ENCODE results near the gene THG1L.

The THG1L gene

DNA sequence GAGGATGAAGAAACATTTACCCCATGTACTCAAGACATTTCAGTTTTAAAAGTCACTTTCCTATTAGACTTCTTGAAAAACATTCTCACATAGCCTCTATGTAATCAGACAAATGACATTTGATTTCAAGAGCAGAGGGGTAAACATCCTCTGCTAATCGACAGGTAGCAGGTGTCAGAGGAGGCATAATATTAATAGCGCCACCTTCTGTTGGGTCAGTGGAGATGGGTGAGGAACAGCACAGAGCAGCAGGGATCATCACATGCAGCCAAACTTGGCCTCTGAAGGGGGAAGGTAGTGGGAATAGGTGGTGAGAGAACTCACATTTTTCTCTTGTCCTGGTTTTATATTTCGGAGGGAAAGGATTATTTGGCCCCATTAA, 9.0 kb downstream of the THG1L start:
- TF ChIP-seq ZNF70 (CRISPR knock-in tag; IDR thresholded peaks at IDR 0.05) (no peak), BACH2 (CRISPR knock-in tag; IDR thresholded peaks at IDR 0.05; ENCODE audit: borderline replicate concordance) (no peak), ZC3H10 (CRISPR knock-in tag; IDR thresholded peaks at IDR 0.05) (no peak), TOX (CRISPR knock-in tag; IDR thresholded peaks at IDR 0.05; ENCODE audit: borderline replicate concordance) (no peak), ZNF8 (CRISPR knock-in tag; IDR thresholded peaks at IDR 0.05) (no peak), SNAI2 (CRISPR knock-in tag; IDR thresholded peaks at IDR 0.05) (no peak), GLIS3 (CRISPR knock-in tag; IDR thresholded peaks at IDR 0.05) (no peak), RARB (CRISPR knock-in tag; IDR thresholded peaks at IDR 0.05) (no peak), ESRRG (CRISPR knock-in tag; IDR thresholded peaks at IDR 0.05) (no peak), ARNTL (CRISPR knock-in tag; IDR thresholded peaks at IDR 0.05; ENCODE audit: borderline replicate concordance, low read depth) (no peak)
- TF ChIP-seq, protein P1, sequence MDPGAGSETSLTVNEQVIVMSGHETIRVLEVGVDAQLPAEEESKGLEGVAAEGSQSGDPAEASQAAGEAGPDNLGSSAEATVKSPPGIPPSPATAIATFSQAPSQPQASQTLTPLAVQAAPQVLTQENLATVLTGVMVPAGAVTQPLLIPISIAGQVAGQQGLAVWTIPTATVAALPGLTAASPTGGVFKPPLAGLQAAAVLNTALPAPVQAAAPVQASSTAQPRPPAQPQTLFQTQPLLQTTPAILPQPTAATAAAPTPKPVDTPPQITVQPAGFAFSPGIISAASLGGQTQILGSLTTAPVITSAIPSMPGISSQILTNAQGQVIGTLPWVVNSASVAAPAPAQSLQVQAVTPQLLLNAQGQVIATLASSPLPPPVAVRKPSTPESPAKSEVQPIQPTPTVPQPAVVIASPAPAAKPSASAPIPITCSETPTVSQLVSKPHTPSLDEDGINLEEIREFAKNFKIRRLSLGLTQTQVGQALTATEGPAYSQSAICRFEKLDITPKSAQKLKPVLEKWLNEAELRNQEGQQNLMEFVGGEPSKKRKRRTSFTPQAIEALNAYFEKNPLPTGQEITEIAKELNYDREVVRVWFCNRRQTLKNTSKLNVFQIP (CRISPR knock-in tag; IDR thresholded peaks at IDR 0.05; ENCODE audit: borderline replicate concordance, low read depth) = no peak
- TF ChIP-seq, protein P2, sequence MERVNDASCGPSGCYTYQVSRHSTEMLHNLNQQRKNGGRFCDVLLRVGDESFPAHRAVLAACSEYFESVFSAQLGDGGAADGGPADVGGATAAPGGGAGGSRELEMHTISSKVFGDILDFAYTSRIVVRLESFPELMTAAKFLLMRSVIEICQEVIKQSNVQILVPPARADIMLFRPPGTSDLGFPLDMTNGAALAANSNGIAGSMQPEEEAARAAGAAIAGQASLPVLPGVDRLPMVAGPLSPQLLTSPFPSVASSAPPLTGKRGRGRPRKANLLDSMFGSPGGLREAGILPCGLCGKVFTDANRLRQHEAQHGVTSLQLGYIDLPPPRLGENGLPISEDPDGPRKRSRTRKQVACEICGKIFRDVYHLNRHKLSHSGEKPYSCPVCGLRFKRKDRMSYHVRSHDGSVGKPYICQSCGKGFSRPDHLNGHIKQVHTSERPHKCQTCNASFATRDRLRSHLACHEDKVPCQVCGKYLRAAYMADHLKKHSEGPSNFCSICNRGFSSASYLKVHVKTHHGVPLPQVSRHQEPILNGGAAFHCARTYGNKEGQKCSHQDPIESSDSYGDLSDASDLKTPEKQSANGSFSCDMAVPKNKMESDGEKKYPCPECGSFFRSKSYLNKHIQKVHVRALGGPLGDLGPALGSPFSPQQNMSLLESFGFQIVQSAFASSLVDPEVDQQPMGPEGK (CRISPR knock-in tag; IDR thresholded peaks at IDR 0.05; ENCODE audit: borderline replicate concordance) = no peak
- TF ChIP-seq, protein P3, sequence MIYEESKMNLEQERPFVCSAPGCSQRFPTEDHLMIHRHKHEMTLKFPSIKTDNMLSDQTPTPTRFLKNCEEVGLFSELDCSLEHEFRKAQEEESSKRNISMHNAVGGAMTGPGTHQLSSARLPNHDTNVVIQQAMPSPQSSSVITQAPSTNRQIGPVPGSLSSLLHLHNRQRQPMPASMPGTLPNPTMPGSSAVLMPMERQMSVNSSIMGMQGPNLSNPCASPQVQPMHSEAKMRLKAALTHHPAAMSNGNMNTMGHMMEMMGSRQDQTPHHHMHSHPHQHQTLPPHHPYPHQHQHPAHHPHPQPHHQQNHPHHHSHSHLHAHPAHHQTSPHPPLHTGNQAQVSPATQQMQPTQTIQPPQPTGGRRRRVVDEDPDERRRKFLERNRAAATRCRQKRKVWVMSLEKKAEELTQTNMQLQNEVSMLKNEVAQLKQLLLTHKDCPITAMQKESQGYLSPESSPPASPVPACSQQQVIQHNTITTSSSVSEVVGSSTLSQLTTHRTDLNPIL (CRISPR knock-in tag; IDR thresholded peaks at IDR 0.05; ENCODE audit: low read depth) = no peak
- TF ChIP-seq, protein P4, sequence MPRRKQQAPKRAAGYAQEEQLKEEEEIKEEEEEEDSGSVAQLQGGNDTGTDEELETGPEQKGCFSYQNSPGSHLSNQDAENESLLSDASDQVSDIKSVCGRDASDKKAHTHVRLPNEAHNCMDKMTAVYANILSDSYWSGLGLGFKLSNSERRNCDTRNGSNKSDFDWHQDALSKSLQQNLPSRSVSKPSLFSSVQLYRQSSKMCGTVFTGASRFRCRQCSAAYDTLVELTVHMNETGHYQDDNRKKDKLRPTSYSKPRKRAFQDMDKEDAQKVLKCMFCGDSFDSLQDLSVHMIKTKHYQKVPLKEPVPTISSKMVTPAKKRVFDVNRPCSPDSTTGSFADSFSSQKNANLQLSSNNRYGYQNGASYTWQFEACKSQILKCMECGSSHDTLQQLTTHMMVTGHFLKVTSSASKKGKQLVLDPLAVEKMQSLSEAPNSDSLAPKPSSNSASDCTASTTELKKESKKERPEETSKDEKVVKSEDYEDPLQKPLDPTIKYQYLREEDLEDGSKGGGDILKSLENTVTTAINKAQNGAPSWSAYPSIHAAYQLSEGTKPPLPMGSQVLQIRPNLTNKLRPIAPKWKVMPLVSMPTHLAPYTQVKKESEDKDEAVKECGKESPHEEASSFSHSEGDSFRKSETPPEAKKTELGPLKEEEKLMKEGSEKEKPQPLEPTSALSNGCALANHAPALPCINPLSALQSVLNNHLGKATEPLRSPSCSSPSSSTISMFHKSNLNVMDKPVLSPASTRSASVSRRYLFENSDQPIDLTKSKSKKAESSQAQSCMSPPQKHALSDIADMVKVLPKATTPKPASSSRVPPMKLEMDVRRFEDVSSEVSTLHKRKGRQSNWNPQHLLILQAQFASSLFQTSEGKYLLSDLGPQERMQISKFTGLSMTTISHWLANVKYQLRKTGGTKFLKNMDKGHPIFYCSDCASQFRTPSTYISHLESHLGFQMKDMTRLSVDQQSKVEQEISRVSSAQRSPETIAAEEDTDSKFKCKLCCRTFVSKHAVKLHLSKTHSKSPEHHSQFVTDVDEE (CRISPR knock-in tag; IDR thresholded peaks at IDR 0.05) = no peak

DNA sequence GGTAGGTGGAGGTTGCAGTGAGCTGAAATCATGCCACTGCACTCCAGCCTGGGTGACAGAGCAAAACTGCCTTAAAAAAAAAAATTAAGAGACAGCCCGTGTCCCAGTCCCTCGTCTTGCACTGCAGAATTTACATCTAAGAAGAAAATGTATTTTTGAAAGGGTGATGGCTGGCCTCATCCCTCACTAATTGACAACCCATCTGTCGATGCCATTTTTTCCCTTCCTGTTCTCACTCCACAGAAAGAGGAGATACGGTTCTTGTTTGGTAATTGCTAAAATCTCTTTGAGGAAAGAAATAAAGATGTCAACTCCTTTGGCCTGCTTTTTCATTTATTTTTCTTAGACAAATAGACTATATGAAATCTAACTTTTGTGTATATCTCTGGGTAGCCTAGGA, 9.9 kb downstream of the THG1L start:
- ATAC-seq = no peak
- TF ChIP-seq, protein P5, sequence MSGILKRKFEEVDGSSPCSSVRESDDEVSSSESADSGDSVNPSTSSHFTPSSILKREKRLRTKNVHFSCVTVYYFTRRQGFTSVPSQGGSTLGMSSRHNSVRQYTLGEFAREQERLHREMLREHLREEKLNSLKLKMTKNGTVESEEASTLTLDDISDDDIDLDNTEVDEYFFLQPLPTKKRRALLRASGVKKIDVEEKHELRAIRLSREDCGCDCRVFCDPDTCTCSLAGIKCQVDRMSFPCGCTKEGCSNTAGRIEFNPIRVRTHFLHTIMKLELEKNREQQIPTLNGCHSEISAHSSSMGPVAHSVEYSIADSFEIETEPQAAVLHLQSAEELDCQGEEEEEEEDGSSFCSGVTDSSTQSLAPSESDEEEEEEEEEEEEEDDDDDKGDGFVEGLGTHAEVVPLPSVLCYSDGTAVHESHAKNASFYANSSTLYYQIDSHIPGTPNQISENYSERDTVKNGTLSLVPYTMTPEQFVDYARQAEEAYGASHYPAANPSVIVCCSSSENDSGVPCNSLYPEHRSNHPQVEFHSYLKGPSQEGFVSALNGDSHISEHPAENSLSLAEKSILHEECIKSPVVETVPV (CRISPR knock-in tag; IDR thresholded peaks at IDR 0.05) = no peak
- TF ChIP-seq, protein P3 (CRISPR knock-in tag; IDR thresholded peaks at IDR 0.05; ENCODE audit: low read depth) = no peak
- TF ChIP-seq, protein P4 (CRISPR knock-in tag; IDR thresholded peaks at IDR 0.05) = no peak
- TF ChIP-seq SNAI2 (CRISPR knock-in tag; IDR thresholded peaks at IDR 0.05) = no peak
- TF ChIP-seq ZFP3 (CRISPR knock-in tag; IDR thresholded peaks at IDR 0.05) = no peak
- TF ChIP-seq ZC3H10 (CRISPR knock-in tag; IDR thresholded peaks at IDR 0.05) = no peak
- no peak for TF ChIP-seq TCF4 (CRISPR knock-in tag; IDR thresholded peaks at IDR 0.05; ENCODE audit: borderline replicate concordance)

More for the DNA sequence above, 9.0 kb downstream of the THG1L start:
- ATAC-seq = peak; percentile 23; the same call in 2 of the 3 replicates
